Subcutaneous adipose tissue (tissue), 4 donors: ENCODE data around the gene COL20A1. TPM values are rescaled to one million over a fixed set of nuclear protein-coding genes. Genes with fewer than 3 reads are reported as not detected.

Experiments used
- CTCF ChIP-seq: fragments of 450-650 bp; IDR thresholded peaks from one replicate; pipeline ENCODE4 v1.5.1; 2016; ENCODE audit warnings: low read depth, mild to moderate bottlenecking, control low read depth, antibody characterized with exemption, moderate library complexity
- total RNA-seq, 4 donors: library from RNA; depleted of rRNA; stranded (reverse); fragments of >200 nt; gene quantifications; one replicate each; pipeline ENCODE4 v1.1.0, GENCODE V29; 2016

COL20A1 gene
- total RNA-seq, 4 donors from 2014 or later: not detected

DNA sequence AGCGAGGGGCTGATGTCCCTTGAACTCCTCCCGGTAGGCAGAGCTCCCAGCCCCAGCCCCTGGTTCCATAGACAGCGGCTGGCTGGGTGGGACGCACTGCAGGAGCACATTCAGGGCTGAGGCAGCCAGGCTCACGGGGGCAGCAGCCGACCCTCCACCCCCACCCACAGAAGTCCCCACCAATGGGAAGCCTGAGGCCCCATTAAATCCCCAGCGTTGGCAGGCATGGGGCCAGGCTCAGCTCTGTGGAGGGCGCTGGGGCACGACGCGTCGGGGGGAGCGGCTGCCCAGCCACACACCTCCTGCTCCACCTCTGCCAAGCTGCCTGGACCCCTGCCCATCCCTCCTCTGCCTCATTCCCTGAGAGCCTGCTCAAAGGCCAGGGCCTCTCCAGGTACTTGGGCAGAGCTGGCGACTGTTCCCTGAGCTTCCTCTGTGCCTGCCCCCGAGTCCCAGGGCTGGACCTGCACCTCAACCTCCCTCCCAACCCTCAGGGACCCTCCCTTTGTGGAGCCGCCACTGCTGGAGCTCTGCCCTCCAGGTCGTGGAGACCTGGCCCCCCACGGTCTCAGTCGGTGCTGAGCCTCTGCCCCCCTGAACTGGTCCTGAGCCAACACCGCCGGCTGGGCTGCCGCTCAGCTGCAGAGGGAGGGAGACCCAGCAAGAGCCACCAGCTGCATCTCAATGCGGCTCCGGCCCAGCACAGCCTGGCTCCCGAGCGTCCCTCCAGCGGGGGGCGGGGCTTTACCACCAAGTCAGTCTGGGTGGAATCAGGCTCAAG, 59.0 kb downstream of the COL20A1 start:
- TF ChIP-seq CTCF: no peak

- TF ChIP-seq CTCF: no peak
These were observed 59.8 kb downstream of the COL20A1 start for GRCh38 chr20:63352811-63353221.

DNA sequence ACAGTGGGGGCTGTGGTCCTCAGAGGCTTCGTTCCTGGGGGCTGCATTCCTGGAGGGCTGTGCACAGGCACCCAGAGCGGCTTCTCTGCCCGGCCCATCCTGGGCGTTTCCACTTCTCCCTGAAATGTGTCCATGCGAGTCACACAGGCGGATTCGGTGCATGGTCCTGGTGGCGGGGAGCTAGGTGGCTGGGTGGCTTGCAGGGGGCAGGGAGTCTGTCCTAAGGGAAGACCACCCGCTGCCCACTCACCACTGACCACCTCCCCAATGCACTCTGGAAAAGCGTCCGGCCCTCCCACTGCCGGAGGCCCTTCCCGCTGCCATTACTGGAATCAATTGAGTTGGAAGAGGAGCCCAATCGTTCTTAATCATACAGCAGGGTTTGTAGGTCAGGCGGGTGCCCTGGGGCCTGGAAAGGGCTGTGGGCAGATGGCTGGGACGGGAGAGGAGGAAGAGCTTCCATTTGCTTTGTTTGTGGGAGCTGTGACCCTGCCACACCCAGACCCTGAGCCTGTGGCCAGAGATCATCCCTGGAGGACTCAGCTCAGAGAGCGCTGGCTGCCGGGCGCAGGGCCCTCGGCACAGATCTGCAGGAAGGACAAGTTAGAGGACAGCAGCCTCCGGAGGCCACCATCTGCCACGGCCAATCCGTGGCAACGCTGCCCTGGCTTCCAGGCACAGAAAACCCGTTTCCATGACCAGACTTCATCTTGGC, 61.8 kb downstream of the COL20A1 start:
- no peak for TF ChIP-seq CTCF

DNA sequence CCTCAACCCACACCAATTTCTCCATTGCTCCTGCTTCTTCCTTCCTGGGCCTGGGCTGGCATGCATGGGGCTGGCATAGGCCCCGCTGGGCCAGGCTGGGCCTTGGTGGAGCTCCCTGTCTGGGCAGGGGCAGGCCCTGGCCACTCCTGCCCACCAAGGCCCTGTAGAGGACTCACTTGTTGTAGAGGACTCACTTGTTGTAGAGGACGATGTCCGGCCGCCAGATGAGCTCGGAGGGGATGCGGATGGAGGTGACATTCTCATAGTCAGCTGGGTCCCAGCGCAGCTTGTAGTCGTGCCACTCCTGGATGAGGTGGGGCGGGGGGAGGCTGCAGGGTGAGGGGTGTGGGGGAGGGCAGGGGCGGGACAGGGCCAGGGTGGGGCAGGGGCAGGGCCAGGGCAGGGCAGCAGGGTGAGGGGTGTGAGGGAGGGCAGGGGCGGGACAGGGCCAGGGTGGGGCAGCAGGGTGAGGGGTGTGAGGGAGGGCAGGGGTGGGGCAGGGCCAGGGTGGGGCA, 62.9 kb downstream of the COL20A1 start:
- TF ChIP-seq CTCF: no peak

GRCh38 chr20:63356511-63356910, 63.5 kb downstream of the COL20A1 start:
- TF ChIP-seq CTCF: no peak

DNA sequence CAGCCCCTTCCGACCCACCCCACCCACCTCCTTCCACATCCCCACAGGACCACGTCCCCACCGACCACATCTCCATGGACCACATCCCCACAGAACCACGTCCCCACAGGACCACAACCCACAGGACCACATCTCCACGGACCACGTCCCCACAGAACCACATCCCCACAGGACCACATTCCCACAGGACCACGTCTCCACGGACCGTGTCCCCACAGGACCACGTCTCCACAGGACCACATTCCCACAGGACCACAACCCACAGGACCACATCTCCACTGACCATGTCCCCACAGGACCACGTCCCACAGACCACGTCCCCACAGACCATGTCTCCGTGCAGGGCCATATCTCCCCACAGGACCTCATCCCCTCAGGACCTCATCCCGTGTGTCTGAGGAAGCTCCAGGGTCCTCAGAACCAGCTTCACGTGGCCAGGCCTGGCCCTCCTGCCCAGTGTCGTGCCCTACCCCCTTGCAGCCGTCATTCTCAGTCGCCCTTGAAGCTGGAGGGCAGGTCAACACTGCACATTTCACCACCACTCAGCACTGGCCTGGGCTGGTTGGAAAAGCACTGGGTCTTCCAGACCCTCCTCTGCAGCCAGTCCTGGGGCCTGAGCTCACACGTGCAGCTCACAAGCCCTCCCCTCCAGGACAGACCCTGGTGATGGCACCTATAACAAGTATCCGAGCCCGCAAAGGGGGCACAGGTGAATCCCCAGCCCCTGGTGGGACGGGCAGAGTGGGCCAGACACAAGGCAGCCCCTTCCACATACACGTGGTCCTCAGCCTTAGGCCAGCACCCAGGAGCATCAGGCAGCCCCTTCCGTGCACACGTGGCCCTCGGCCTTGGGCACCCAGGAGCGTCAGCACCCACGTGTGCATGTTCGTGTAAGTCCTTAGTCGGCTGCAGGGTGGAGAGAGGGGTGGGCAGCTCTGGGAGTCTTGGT, 64.2 kb downstream of the COL20A1 start:
- no peak for TF ChIP-seq CTCF
